Glutamatergic neuron (in vitro differentiated cells): ENCODE data around the gene CAMTA1. TPM values are rescaled to one million over a fixed set of nuclear protein-coding genes. Genes with fewer than 3 reads are reported as not detected.

Source experiments
- DNase-seq: peaks from one replicate; pipeline ENCODE4 v3.0.0; 2022
- H3K27ac Mint-ChIP-seq: one replicate; pipeline ENCODE4 v1.8.0; 2020; ENCODE audit warnings: mild to moderate bottlenecking, mixed read lengths, inconsistent platforms; ENCODE audit not compliant: unreplicated experiment
- H3K27me3 Mint-ChIP-seq: one replicate; pipeline ENCODE4 v1.8.0; 2020; ENCODE audit warnings: mild to moderate bottlenecking, moderate library complexity, mixed read lengths, inconsistent platforms; ENCODE audit not compliant: unreplicated experiment
- H3K36me3 Mint-ChIP-seq: one replicate; pipeline ENCODE4 v1.8.0; 2020; ENCODE audit warnings: mild to moderate bottlenecking, mixed read lengths, inconsistent platforms; ENCODE audit not compliant: unreplicated experiment
- H3K4me1 Mint-ChIP-seq: one replicate; pipeline ENCODE4 v1.8.0; 2020; ENCODE audit warnings: mild to moderate bottlenecking, low read depth, mixed read lengths, inconsistent platforms; ENCODE audit not compliant: unreplicated experiment
- H3K4me3 Mint-ChIP-seq: one replicate; pipeline ENCODE4 v1.8.0; 2020; ENCODE audit warnings: mild to moderate bottlenecking, mixed read lengths, inconsistent platforms; ENCODE audit not compliant: unreplicated experiment
- H3K9me3 Mint-ChIP-seq: one replicate; pipeline ENCODE4 v1.8.0; 2020; ENCODE audit warnings: mild to moderate bottlenecking, moderate library complexity, mixed read lengths, inconsistent platforms; ENCODE audit not compliant: unreplicated experiment
- total RNA-seq: library from RNA; stranded (reverse); fragmentation: NEBNext Ultra II Directional; extraction: Animal tissue kit (Norgen Biotek cat#: 25700); gene quantifications from one replicate; pipeline ENCODE4 v1.2.1, GENCODE V29; 2021; ENCODE audit not compliant: unreplicated experiment
- TF ChIP-seq, protein P1 (sequence below): fragments of 200-600 bp; sonication (generic); IDR thresholded peaks from one replicate; pipeline ENCODE4 v1.5.0; 2021; ENCODE audit not compliant: partially characterized antibody, unreplicated experiment

The CAMTA1 gene
- total RNA-seq, 1 donor from 2014 or later = 77.2 TPM

GRCh38 chr1:7515904-7516303, 730.6 kb downstream of the CAMTA1 start:
- Mint-ChIP-seq H3K9me3 (peaks cover 11% of the 10 kb centered on the region), H3K27me3 (peaks cover 4% of the 10 kb centered on the region), H3K4me1 (peaks cover 15% of the 10 kb centered on the region), H3K36me3 (peaks cover 3% of the 10 kb centered on the region), H3K27ac (no peak overlapping the region), H3K4me3 (no peak overlapping the region)
- TF ChIP-seq, protein P1, sequence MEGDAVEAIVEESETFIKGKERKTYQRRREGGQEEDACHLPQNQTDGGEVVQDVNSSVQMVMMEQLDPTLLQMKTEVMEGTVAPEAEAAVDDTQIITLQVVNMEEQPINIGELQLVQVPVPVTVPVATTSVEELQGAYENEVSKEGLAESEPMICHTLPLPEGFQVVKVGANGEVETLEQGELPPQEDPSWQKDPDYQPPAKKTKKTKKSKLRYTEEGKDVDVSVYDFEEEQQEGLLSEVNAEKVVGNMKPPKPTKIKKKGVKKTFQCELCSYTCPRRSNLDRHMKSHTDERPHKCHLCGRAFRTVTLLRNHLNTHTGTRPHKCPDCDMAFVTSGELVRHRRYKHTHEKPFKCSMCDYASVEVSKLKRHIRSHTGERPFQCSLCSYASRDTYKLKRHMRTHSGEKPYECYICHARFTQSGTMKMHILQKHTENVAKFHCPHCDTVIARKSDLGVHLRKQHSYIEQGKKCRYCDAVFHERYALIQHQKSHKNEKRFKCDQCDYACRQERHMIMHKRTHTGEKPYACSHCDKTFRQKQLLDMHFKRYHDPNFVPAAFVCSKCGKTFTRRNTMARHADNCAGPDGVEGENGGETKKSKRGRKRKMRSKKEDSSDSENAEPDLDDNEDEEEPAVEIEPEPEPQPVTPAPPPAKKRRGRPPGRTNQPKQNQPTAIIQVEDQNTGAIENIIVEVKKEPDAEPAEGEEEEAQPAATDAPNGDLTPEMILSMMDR = no peak
- DNase-seq = no peak

GRCh38 chr1:7516341-7516740, 731.1 kb downstream of the CAMTA1 start:
- H3K4me1 Mint-ChIP-seq = peaks cover 14% of the 10 kb centered on the region
- H3K27ac Mint-ChIP-seq = peak overlapping the region; percentile 75
- peaks cover 6% of the 10 kb centered on the region for H3K27me3 Mint-ChIP-seq
- H3K36me3 Mint-ChIP-seq = peaks cover 6% of the 10 kb centered on the region
- H3K4me3 Mint-ChIP-seq = no peak overlapping the region
- TF ChIP-seq, protein P1 = no peak
- peaks cover 12% of the 10 kb centered on the region for H3K9me3 Mint-ChIP-seq
- peak; percentile 61 for DNase-seq

GRCh38 chr1:7516929-7517328, 731.7 kb downstream of the CAMTA1 start:
- peaks cover 14% of the 10 kb centered on the region for H3K4me1 Mint-ChIP-seq
- H3K27ac Mint-ChIP-seq = no peak overlapping the region
- TF ChIP-seq, protein P1 = no peak
- peaks cover 6% of the 10 kb centered on the region for H3K36me3 Mint-ChIP-seq
- DNase-seq = no peak
- peaks cover 12% of the 10 kb centered on the region for H3K9me3 Mint-ChIP-seq
- H3K4me3 Mint-ChIP-seq = no peak overlapping the region
- H3K27me3 Mint-ChIP-seq = peaks cover 8% of the 10 kb centered on the region

DNA sequence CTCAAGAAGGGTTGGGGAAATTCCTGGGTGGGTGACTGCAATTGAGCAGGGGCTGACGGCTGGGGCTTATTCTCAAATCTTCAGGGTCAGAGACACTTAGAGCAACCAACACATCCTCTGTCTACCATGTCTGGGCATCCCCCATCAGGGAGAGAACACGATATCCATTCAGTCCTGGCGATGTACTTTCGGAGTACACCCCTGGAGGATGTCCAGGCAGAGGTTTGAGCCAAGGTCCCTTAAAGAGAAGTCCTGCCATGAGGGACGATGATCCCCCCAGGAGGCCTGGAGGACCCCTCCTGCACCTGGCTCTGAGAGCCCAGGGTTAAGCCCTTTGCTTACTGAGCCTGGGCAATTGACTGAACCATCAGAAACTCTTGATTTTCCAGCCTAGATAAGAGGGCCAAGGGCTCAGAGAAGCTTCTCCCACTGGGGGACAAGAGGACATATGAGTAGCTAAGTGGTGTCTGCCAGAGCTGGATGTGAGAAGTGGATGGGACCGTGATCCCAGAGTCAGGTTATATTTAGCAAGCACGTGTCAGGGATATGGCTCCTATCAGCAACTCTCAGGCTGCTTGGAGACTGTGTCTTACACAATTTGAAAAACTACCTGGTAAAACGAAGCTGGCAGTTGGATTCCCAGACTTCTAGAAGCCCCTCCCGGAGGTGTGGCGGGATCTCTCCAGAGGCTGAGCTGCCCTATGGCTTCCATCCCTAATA, 732.5 kb downstream of the CAMTA1 start:
- H3K4me1 Mint-ChIP-seq = peaks cover 14% of the 10 kb centered on the region
- H3K27me3 Mint-ChIP-seq = peaks cover 8% of the 10 kb centered on the region
- no peak overlapping the region for H3K27ac Mint-ChIP-seq
- no peak for DNase-seq
- H3K36me3 Mint-ChIP-seq = peaks cover 6% of the 10 kb centered on the region
- H3K4me3 Mint-ChIP-seq = no peak overlapping the region
- TF ChIP-seq, protein P1 = no peak
- H3K9me3 Mint-ChIP-seq = peaks cover 11% of the 10 kb centered on the region

DNA sequence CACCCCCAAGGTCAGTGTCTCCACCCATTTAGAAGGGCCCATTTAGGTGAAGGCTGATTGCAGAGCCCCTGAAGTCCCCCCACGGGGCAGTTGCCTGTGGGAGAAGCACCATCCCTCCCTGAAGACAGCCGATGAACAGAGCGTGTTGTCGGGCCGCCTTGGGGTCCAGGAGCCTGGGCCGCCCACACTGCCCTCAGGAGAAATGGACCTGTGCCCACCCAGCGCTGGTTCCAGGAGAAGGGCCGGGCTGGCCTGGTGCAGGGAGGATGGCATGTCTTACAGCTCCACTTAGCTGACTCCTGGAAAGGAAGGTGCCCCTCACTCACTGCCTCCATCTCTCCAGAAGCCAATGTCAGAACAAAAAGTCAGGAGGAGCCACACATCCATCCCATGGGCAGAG, 733.2 kb downstream of the CAMTA1 start:
- TF ChIP-seq, protein P1 = no peak
- H3K27ac Mint-ChIP-seq = no peak overlapping the region
- peaks cover 10% of the 10 kb centered on the region for H3K27me3 Mint-ChIP-seq
- peaks cover 11% of the 10 kb centered on the region for H3K9me3 Mint-ChIP-seq
- no peak for DNase-seq
- no peak overlapping the region for H3K4me3 Mint-ChIP-seq
- H3K4me1 Mint-ChIP-seq = peaks cover 14% of the 10 kb centered on the region
- peaks cover 6% of the 10 kb centered on the region for H3K36me3 Mint-ChIP-seq
